NK-92 (cell line): ENCODE data around the gene ADAM10.

ENCODE experiments used
- DNase-seq: peaks from one replicate; lab custom pipeline; 2025; ENCODE audit not compliant: unreplicated experiment; lab: John Stamatoyannopoulos, UW

ADAM10 gene

GRCh38 chr15:58584789-58585461, 164.6 kb downstream of the ADAM10 start:
- no peak for DNase-seq

- DNase-seq = no peak
These were observed 166.2 kb downstream of the ADAM10 start for GRCh38 chr15:58583171-58583908.

GRCh38 chr15:58582160-58582559, 167.3 kb downstream of the ADAM10 start:
- DNase-seq = no peak

- no peak for DNase-seq
These were observed 172.8 kb downstream of the ADAM10 start for GRCh38 chr15:58576657-58577056.

GRCh38 chr15:58575045-58575786, 174.3 kb downstream of the ADAM10 start:
- no peak for DNase-seq

GRCh38 chr15:58574631-58575030, 174.9 kb downstream of the ADAM10 start:
- no peak for DNase-seq

GRCh38 chr15:58573270-58573669, 176.2 kb downstream of the ADAM10 start:
- DNase-seq = no peak

- no peak for DNase-seq
These were observed 177.0 kb downstream of the ADAM10 start for GRCh38 chr15:58572521-58572920.

- DNase-seq = no peak
These were observed 178.0 kb downstream of the ADAM10 start for GRCh38 chr15:58571491-58571890.

- DNase-seq = no peak
These were observed 180.1 kb downstream of the ADAM10 start for GRCh38 chr15:58569455-58569854.

GRCh38 chr15:58568157-58568571, 181.3 kb downstream of the ADAM10 start:
- DNase-seq = no peak

- DNase-seq = no peak
These were observed 183.5 kb downstream of the ADAM10 start for GRCh38 chr15:58566029-58566428.

GRCh38 chr15:58565619-58566018, 183.9 kb downstream of the ADAM10 start:
- no peak for DNase-seq

- no peak for DNase-seq
These were observed 184.5 kb downstream of the ADAM10 start for GRCh38 chr15:58564981-58565380.

GRCh38 chr15:58562135-58562534, 187.4 kb downstream of the ADAM10 start:
- DNase-seq = no peak

- DNase-seq = no peak
These were observed 188.2 kb downstream of the ADAM10 start for GRCh38 chr15:58561321-58561720.

GRCh38 chr15:58559904-58560588, 189.5 kb downstream of the ADAM10 start:
- no peak for DNase-seq

- DNase-seq = no peak
These were observed 190.7 kb downstream of the ADAM10 start for GRCh38 chr15:58558777-58559176.

- DNase-seq = no peak
These were observed 193.0 kb downstream of the ADAM10 start for GRCh38 chr15:58556541-58556940.

- no peak for DNase-seq
These were observed 193.5 kb downstream of the ADAM10 start for GRCh38 chr15:58556028-58556361.
